ENCODE data around the gene YTHDC1.

The YTHDC1 gene

GRCh38 chr4:68358988-68359387 lies 9.1 kb upstream of the YTHDC1 start:
- no peak for DNase-seq (ENCODE audit: low spot score)

- DNase-seq (ENCODE audit: low spot score) = no peak
These were observed 2.9 kb upstream of the YTHDC1 start for GRCh38 chr4:68352791-68353190.

GRCh38 chr4:68349279-68349648 lies 626 bp downstream of the YTHDC1 start:
- DNase-seq (ENCODE audit: low spot score) = no peak

GRCh38 chr4:68348577-68348976 lies 1.3 kb downstream of the YTHDC1 start:
- no peak for DNase-seq (ENCODE audit: low spot score)

GRCh38 chr4:68347845-68348244 lies 2.0 kb downstream of the YTHDC1 start:
- DNase-seq (ENCODE audit: low spot score) = no peak

GRCh38 chr4:68346461-68346860 lies 3.4 kb downstream of the YTHDC1 start:
- DNase-seq (ENCODE audit: low spot score) = no peak

- DNase-seq (ENCODE audit: low spot score) = no peak
These were observed 5.1 kb downstream of the YTHDC1 start for GRCh38 chr4:68344785-68345184.

GRCh38 chr4:68344049-68344448 lies 5.8 kb downstream of the YTHDC1 start:
- DNase-seq (ENCODE audit: low spot score) = no peak

- DNase-seq (ENCODE audit: low spot score) = no peak
These were observed 7.8 kb downstream of the YTHDC1 start for GRCh38 chr4:68342134-68342533.

- no peak for DNase-seq (ENCODE audit: low spot score)
These were observed 11.3 kb downstream of the YTHDC1 start for GRCh38 chr4:68338625-68339024.

- no peak for DNase-seq (ENCODE audit: low spot score)
These were observed 12.4 kb downstream of the YTHDC1 start for GRCh38 chr4:68337522-68337921.

GRCh38 chr4:68337004-68337403 lies 12.9 kb downstream of the YTHDC1 start:
- no peak for DNase-seq (ENCODE audit: low spot score)

GRCh38 chr4:68336530-68336929 lies 13.4 kb downstream of the YTHDC1 start:
- no peak for DNase-seq (ENCODE audit: low spot score)

- no peak for DNase-seq (ENCODE audit: low spot score)
These were observed 23.7 kb downstream of the YTHDC1 start for GRCh38 chr4:68326141-68326540.

GRCh38 chr4:68324519-68325262 lies 25.2 kb downstream of the YTHDC1 start:
- DNase-seq (ENCODE audit: low spot score) = no peak

- DNase-seq (ENCODE audit: low spot score) = no peak
These were observed 30.9 kb downstream of the YTHDC1 start for GRCh38 chr4:68319040-68319439.

- DNase-seq (ENCODE audit: low spot score) = no peak
These were observed 33.5 kb downstream of the YTHDC1 start for GRCh38 chr4:68316193-68316969.

- no peak for DNase-seq (ENCODE audit: low spot score)
These were observed 39.1 kb downstream of the YTHDC1 start for GRCh38 chr4:68310651-68311247.

GRCh38 chr4:68304731-68305130 lies 45.2 kb downstream of the YTHDC1 start:
- no peak for DNase-seq (ENCODE audit: low spot score)

- no peak for DNase-seq (ENCODE audit: low spot score)
These were observed 50.1 kb downstream of the YTHDC1 start for GRCh38 chr4:68299492-68300457.

- DNase-seq (ENCODE audit: low spot score) = no peak
These were observed 52.8 kb downstream of the YTHDC1 start for GRCh38 chr4:68297137-68297536.

GRCh38 chr4:68291256-68291655 lies 58.6 kb downstream of the YTHDC1 start:
- no peak for DNase-seq (ENCODE audit: low spot score)

Measured in LoVo (cell line).